ENCODE measurements around the gene FAM83G. TPM values are rescaled to one million over a fixed set of nuclear protein-coding genes. Genes with fewer than 3 reads are reported as not detected.
"Not testable (repeated sequence)": the region's sequence is repeated elsewhere in the genome, so short reads cannot be mapped to it uniquely, and the experiment has no call there.

Gene FAM83G
- total RNA-seq, 4 donors from 2014 or later: 44.3 to 157 (median 71.3) TPM

- WGBS, 2 donors: no CpG with 5 or more reads among the region's 6 CpGs
- H3K9me3 ChIP-seq; intact Hi-C loops (cut with DNase I); H3K4me3 ChIP-seq; H3K27me3 ChIP-seq; H3K36me3 ChIP-seq; H3K27ac ChIP-seq; DNase-seq; H3K4me1 ChIP-seq: not testable (repeated sequence)
These were observed 31.6 kb upstream of the FAM83G start for GRCh38 chr17:19036186-19036585.

GRCh38 chr17:19032377-19032988 is 27.9 kb upstream of the FAM83G start:
- H3K36me3 ChIP-seq; H3K9me3 ChIP-seq; DNase-seq; H3K27me3 ChIP-seq; H3K27ac ChIP-seq; H3K4me1 ChIP-seq; intact Hi-C loops (cut with DNase I); H3K4me3 ChIP-seq: not testable (repeated sequence)
- no CpG with 5 or more reads among the region's 24 CpGs for WGBS, 2 donors

- TF ChIP-seq CTCF (IDR thresholded peaks at IDR 0.05): peak in 1 of 6 experiments; percentile 34
- H3K27me3 ChIP-seq; H3K4me3 ChIP-seq; H3K9me3 ChIP-seq; H3K27ac ChIP-seq; intact Hi-C loops (cut with DNase I); H3K36me3 ChIP-seq; H3K4me1 ChIP-seq; DNase-seq: not testable (repeated sequence)
- WGBS, 2 donors: no CpG with 5 or more reads among the region's 4 CpGs
These were observed 27.2 kb upstream of the FAM83G start for GRCh38 chr17:19031729-19032128.

GRCh38 chr17:19030771-19031449 is 26.3 kb upstream of the FAM83G start:
- H3K27ac ChIP-seq; H3K9me3 ChIP-seq; H3K4me1 ChIP-seq; H3K27me3 ChIP-seq; intact Hi-C loops (cut with DNase I); H3K36me3 ChIP-seq; H3K4me3 ChIP-seq; DNase-seq: not testable (repeated sequence)
- no CpG with 5 or more reads among the region's 5 CpGs for WGBS, 2 donors

- H3K4me3 ChIP-seq; H3K9me3 ChIP-seq; H3K4me1 ChIP-seq; intact Hi-C loops (cut with DNase I); DNase-seq; H3K36me3 ChIP-seq; H3K27ac ChIP-seq; H3K27me3 ChIP-seq: not testable (repeated sequence)
- WGBS, 2 donors: no CpG with 5 or more reads among the region's 5 CpGs
These were observed 25.2 kb upstream of the FAM83G start for GRCh38 chr17:19029740-19030139.

- not testable (repeated sequence) for DNase-seq
These were observed 24.1 kb upstream of the FAM83G start for GRCh38 chr17:19028671-19029070.

GRCh38 chr17:19024101-19025078 is 19.8 kb upstream of the FAM83G start:
- intact Hi-C loops (cut with DNase I): no loop called here
- TF ChIP-seq CTCF (IDR thresholded peaks at IDR 0.05) (no peak), POLR2A (IDR thresholded peaks at IDR 0.05) (no peak)

More at GRCh38 chr17:19028671-19029070, 24.1 kb upstream of the FAM83G start:
- H3K27ac ChIP-seq; H3K27me3 ChIP-seq; intact Hi-C loops (cut with DNase I); H3K4me3 ChIP-seq; H3K9me3 ChIP-seq; H3K36me3 ChIP-seq: not testable (repeated sequence)
- no CpG with 5 or more reads among the region's 11 CpGs for WGBS, 2 donors
- H3K4me1 ChIP-seq: peaks cover 0 to 16% (median 0%) of the 10 kb centered on the region in 3 donors

More at GRCh38 chr17:19024101-19025078, 19.8 kb upstream of the FAM83G start:
- no peaks in the 10 kb centered on the region for H3K9me3 ChIP-seq
- peak overlapping the region in 3 of 4 donors; percentile 47 to 72 (median 64) for H3K27ac ChIP-seq
- H3K27me3 ChIP-seq: no peaks in the 10 kb centered on the region
- no peaks in the 10 kb centered on the region for H3K36me3 ChIP-seq
- WGBS, 2 donors: 64 to 65% methylated on average over 14 to 16 of the region's 22 CpGs
- no peak overlapping the region for H3K4me3 ChIP-seq
- peaks cover 0 to 12% (median 0%) of the 10 kb centered on the region in 3 donors for H3K4me1 ChIP-seq
- no peak for DNase-seq
